Islet of Langerhans (tissue), 1 donor: ENCODE measurements around the gene ATXN1.

Source experiments
- FAIRE-seq: peaks from one replicate; lab custom pipeline; 2011; peaks lifted over from hg19 to GRCh38; lab: Jason Lieb, UNC

The ATXN1 gene

DNA sequence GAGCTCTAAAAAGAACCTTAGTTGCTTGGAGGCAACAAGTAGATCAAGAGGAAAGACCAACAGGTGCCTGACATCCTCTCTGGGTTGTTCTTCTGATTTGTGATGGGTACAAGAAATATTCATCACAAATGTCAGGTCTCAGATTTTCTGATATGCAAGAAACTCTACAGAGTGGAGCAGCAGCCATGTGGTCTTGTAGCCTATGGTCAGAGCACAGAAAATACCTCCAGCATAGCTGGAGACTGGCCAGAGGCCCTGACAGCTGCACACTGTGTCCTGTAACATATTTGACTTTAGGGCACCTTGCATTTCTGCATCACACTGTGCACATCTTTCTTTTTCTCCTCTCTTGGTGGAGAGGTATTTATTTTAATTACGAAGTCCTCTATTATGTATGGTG, 406.6 kb downstream of the ATXN1 start:
- no peak for FAIRE-seq

DNA sequence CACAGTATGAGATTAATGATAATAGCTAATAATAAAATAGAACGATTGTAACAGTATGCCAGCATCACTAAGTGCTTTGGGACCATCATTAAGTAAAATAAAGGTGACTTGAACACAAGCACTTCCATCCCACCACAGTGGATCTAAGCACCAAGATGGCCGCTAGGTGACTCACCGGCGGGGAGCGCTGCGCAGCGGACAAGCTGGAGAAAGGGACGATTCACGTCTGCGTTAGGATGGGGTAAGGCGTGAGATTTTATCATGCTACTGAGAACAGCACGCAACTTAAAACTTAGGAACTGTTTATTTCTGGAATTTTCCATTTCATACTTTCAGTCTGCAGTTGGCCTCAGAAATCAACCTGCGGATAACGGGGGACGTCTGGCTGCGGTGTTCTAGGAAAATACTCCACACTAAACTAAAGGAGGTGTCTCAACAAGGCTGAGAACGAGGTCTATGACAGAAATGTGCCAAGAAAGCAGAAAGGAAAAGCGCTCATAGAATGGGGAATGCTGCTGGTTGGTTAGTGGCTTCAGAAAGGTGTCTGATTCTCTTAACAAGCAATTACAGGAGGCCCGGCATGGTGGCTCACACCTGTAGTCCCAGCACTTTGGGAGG, 408.3 kb downstream of the ATXN1 start:
- no peak for FAIRE-seq

DNA sequence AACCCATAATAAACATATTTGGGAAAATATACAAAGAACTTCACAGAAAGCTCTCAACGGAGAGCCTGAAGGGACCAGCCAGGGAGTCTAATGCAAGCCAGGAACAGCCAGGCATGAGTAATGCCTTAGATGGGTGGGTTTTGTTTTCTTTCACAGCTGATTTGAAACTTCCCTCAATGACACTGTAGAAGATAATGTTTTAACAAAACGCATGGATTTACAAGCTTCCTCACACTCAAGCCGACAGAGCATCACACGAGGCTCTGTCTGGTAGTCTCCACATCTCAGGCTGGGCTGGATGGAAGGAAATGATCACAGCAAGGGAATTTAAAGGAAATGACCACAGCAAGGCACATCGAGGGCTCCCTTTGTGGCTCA, 409.0 kb downstream of the ATXN1 start:
- FAIRE-seq = no peak

DNA sequence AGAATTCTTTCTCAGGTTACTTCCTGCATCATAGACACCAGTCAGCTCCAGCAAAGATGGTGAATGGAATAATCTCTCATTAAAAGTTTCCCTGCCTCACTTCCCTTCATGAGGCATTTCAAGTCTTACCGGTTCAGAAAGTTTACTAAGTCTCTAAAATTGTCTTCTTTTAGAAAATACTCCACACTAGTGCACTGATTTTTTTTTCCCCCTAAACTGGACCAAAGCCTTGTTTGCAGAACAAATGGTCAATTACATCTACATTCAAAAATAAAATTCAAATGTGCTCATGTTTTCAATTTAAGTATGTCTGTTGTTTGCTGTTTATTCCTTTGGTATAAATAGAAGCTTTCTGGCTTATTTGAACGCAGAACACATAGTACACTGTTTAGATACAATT, 411.7 kb downstream of the ATXN1 start:
- no peak for FAIRE-seq

DNA sequence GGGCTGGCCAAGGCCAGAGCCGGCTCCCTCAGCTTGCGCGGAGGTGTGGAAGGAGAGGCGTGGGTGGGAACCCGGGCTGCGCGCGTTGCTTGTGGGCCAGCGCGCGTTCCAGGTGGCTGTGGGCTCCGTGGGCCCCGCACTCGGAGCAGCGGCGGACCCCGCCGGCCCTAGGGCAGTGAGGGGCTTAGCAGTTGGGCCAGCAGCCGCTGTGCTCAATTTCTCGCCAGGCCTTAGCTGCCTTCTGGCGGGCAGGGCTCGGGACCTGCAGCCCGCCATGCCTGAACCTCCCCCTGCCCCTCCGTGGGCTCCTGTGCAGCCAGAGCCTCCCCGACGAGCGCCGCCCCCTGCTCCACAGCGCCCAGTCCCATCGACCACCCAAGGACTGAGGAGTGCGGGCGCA, 414.4 kb downstream of the ATXN1 start:
- FAIRE-seq = no peak

DNA sequence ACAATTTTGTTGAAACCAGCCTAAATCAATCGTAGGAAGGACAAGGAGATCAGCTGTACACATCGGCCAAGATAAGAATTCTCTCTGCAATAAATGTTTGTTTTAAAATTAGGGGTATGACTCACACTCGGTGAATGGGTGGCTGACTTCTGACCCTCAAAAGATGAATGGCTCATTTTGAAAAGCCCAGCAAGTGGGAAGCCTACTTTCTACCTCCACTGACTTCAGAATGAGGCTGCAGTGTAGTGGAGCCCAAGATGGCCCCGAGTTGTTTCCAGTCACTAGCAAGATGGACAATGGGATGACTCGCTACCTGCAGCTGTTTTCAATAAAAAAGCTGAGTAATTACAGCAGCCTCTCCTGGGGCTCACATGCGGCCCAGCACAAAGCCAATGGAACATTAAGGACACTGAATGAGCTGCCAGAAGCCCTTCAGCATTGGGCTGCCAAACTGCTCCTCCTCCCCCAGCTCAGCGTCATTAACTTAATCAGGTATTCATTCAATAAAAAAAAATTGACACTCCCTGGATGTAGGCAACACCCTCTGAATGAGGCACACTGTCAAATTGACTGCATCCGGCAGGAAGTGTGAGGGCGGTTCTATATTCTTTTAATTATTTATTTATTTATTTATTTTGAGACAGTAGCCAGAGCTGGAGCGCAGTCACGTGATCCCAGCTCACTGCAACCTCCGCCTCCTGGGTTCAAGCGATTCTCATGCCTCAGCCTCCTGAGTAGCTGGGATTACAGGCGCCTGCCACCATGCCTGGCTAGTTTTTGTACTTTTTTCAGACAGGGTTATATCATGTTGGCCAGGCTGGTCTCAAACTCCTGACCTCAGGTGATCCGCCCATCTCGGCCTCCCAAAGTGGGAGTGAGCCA, 415.6 kb downstream of the ATXN1 start:
- FAIRE-seq = no peak

DNA sequence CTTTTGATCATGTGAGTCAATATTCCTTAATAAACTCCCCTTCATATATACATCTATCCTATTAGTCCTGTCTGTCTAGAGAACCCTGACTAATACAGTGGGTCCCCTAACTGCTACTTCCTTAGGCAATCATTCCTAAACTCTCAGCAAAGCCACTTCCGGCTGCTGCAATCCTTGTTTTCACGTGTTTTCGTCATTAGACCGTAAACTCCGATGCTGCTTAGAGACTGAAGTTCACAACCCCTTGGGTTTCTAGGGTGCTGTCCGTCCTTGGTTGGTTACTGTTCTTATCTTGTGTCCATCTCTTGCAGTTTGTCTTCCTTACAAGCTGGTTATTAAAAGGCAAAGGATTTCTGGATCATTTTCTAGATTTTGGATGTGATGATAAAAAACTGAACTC, 416.5 kb downstream of the ATXN1 start:
- FAIRE-seq = no peak

DNA sequence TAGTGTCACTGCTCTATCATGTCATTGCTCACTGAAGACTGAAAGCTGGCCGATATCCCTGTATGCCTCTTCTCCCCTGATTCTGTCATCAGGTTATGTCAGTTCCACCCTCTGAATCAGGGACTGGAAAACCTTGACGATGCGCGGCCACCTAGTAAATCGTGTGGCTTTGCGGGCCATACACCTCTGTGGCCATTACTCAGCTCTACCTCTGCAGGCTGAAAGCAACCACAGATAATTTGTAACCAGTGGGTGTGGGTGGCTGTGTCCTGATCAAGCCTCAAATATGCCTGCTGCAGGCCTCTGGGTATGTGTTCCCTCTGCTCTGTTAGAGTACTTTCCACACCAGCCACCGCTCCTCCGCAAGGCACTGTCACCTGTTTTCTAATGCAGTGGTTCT, 417.7 kb downstream of the ATXN1 start:
- FAIRE-seq = no peak

DNA sequence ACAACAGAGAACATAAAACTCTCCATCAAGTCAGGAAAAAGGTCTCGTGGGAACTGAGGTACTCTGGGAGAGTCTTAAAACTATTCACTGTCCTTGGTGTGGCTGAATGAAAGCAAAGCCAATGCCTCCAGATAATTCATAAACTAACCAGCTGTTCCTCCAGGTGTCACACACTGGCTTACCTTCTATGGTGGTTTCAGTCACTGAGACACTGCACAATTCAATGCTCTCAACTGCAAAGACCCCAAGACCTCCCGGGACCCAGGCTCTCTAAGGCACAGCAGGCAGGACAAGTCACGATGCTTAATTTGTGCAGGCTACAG, 422.0 kb downstream of the ATXN1 start:
- FAIRE-seq = no peak

DNA sequence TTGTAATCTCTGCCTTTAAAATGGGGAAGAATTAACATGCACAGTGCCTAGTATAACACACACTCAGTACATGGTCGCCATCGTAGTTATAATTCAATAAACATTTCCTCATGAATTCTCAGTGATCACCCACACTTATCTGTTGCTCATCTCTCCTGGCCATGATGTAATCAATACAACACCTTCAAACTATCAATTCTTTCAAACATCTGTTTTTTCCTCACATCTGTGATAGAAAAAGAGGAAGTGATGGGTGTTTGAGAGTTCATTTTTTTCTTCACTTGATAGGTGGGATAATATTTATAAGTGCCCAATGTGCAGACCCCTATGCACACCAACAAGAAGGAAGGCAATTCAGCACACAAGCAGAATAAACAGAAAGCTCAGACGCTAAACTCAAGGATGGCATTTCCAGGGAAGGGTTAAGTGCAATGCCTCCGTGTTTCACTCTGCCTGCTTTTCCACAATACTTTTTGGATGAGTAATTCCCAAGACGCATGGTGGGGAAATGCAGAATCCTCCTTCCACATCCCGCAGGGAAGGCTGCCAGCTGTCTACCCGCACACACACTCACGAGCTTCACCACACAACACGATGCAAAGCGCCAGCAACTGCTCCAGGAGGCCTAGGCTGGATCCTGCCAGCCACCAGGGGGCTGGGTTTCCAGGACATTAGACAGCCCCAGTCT, 422.5 kb downstream of the ATXN1 start:
- no peak for FAIRE-seq

DNA sequence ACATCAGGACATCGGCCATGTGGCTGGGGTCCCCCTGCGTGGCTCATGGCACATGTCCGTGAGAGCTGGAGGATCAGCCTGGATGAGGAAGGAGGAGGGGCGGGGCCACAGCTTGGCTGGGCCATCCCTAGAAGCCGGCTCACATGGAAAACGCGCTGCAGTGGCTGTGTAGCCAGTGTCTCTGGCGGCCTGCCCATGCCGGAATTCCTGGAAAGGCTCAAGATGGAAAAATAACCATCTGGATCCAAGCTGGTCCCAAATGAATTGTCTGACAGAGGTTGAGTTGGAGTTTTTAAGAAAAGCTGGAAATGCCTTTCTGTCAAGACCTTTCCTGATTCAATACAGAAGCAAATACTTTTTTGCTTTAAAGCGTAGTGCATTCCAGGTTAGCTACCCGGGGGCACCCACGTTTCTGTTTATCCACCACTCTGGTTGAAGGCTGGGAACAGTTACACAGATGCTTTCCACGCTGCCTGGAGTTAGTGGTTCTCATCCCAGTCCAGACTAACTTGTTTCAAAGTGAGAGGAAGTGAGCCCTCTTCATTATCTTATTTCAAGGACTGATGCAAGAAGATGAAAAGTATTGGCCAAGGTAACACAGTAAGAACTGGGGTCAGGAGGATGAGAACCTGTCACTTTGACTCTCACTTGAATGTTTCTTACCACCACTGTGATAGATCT, 423.8 kb downstream of the ATXN1 start:
- no peak for FAIRE-seq

DNA sequence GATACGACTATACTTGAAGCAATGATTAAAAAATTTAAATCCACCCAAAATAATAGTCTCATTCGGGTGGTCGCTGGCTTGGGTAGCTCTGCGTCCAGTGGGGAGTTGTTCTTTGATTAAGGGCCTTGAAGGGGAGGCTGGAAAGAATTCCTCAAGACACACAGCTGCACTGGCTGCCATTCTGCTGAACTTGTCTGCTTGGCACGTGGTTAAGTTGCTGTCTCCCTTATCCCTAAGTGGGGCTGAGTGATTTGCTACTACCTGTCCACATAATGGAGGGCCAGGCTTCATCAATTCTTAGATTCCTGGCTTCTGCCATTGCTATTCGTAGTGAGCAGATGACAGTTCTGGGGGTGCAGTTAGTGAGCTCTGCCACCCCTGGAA, 424.4 kb downstream of the ATXN1 start:
- FAIRE-seq = no peak

DNA sequence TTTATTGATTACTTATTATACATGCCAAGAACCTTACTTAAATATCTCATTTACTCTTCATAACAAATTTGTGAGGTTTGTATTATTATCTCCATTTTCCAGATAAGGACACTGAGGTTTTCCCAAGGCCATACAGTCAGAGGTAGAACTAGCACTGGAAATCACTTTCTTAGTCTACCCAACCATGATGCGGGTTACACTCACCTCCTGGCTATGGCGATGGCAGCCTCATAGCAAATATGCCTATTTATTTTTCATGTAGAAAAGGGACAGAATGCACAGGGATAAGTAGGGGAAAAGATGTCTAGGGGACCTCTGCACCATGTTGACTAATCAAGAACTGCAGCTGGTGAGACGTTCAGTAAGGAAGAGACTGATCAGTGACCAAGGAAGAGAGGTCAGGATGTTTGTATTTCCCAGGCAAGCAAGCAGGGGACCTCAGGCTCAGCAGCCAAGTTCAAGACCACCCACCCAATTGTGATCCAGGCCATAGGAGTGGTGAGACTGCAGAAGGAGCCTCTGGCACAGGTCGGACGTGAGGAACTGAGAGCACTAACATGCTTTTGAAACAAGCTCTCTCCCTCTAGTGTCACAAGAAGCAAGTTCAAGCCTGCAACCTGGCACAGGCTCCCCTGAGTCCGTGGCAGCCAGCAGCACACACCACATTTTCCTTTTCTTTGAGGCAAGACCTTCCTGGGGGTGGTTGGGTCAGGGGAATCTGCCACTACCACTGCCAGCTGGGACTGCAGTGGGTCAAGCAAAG, 425.0 kb downstream of the ATXN1 start:
- no peak for FAIRE-seq

DNA sequence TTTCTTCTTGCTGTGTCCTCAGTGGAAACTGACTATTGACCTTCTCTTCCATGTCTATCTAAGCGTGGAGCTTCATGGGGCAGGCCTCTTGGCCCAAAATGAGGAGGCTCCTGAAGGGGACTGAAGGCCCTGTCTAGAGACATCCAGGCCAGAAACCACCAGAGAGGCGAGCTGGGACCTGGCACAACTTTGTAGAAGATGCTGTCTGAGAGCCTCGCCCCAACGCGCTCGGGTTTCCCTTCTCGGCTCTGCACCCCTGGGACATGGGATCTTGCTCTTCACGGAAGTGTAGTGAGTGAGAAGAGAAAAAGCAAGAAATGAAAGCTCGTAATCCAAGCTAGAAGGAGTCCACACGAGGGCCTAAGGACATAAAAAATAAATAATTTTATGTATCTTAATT, 426.1 kb downstream of the ATXN1 start:
- FAIRE-seq = no peak

DNA sequence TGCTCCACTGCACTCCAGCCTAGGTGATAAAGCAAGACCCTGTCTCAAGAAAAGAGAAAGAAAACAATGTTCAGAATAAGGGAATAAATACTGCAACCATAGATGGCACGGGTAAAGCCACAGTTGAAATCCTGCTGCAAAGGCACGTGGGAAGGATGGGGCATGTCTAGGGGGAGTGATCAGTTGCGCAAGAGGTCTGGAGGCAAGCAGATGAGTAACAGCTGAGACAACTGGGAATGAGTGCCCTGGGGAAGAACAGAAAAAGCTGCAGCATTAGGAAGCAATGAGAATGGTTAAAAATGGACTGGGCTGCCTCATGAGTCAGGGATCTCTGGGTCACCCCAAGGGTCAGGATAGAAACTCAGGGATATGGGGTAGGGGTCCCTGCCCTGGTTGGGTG, 426.6 kb downstream of the ATXN1 start:
- no peak for FAIRE-seq

DNA sequence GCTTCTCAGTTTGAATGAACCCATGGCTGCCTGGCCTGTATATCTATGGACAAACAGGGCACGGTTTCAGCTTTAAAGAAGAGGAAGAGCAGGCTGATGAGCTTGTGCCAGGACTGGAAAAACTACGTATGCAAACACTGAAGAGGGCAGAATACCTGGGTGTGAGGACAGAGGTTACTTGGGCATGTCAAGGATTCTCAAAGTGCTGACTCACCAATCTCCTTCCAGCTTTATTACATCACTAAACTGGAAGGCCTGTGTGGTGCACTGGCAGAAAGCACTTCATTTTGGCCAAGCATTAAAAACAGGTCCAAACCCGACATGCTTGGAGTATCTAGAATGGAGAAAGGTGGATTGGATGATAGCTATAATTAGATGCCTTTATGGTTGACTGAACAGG, 427.7 kb downstream of the ATXN1 start:
- FAIRE-seq = no peak

DNA sequence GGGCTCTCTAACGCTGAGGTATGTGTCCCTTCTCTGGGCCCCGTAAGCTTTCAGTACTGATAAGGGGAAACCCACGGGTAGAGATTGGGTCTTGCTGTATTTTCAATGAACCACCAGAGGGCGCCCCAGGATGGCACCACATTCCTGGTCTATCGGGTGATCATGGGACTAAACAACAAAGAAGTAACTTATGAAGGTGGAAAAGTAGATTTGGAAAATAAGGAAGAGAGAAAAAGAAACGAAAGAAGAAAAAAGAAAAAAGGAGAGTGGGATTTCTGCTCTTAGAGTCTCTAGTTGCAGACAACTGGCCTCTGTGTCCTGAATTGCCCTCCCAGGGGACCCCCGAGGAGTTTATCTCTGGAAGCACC, 429.1 kb downstream of the ATXN1 start:
- peak; percentile 87 for FAIRE-seq

DNA sequence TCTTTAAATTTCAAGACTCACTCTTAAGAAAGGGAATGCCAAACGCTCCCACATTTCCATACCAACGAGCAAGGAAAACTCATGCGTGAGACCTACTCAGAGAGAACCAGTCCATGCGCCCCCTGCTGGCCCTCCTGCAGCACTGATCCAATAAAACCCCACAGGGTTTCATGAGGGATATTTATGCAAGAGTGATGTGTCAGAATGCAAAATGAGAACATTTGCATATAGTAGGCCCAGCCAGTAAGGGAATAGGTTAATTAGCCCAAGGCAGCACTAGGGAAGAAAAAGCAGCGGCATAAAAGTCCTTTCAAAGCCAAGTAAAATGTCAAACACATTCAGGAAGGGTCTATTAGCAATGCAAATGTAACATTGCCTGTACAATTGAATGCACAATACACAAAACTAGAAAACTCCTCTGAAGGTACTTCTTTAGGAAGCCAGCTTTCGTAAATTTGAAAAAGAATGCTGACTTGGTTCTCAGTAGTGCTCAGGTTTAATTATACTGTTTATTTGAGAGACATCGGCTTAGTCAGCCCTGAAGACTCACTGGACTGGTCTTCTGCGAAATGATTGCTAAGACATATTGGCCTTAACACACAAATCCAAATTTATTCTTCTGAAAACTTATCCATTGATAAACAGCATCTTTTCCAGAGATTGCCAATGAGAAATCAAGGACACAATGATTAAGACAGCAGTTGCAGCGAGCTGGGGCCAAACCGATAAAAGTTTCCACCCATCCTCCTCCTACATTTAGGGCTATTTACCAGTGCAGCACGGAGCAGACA, 429.7 kb downstream of the ATXN1 start:
- FAIRE-seq = peak; percentile 74

DNA sequence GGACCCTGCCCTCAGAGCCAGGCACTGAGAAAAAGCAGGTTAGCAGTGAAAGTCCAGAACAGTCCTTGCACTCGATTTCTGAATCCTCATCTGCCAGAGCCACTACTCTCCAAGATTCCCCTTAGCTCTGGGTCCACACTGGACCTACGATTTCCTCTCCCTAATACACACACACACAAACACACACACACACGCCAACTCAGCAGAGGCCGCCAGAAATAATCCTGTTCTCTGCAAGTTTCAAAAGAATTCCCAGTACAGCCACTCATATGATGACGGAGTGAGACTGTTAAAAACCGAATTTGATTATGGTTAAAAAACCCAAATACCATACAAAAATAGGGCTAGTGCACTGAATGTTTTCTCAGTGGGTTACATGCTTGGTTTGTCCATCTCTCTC, 432.0 kb downstream of the ATXN1 start:
- FAIRE-seq = no peak

DNA sequence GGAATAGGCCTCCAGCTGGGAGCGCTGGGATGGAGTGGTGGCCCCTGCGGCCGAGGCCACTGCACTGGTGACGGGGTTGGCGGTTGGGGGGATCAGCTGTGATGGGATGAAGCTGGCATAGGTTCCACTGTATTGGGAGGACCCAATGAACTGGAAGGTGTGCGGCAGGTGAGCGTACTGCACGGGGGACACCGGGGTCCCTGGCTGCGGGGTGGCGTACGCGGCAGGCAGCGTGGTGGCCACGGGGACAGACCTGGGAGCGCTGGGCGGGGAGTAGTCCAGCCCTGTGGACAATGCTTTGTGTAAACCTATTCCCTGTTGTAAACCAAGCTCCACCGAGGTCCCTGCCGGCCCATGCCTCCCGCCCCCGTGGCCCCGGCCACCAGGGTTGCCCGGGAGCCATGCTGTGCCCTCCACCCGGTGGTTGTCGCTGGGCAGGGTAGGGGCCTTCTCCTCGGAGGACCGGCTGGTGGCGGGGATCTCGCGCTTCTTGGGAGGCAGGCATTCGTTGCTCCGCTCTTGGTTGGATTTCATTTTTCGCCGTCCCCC, 433.4 kb downstream of the ATXN1 start:
- FAIRE-seq = no peak
